Activated naive CD8-positive, alpha-beta T cell treated with anti-CD3 and anti-CD28 coated beads for 36 hours (primary cell): ENCODE measurements around the gene TXNDC5. TPM values are rescaled to one million over a fixed set of nuclear protein-coding genes. Genes with fewer than 3 reads are reported as not detected.
A peak's percentile ranks its signal among the peaks of the same experiment; 100 is the strongest.
"Not testable (repeated sequence)": the region's sequence is repeated elsewhere in the genome, so short reads cannot be mapped to it uniquely, and the experiment has no call there.

Source experiments
- DNase-seq: peaks from one replicate; pipeline ENCODE4 v3.0.0; 2021
- H3K27ac Mint-ChIP-seq: one replicate; pipeline ENCODE4 v1.8.0; 2022; ENCODE audit warnings: mild to moderate bottlenecking, moderate library complexity, mixed read lengths
- H3K27me3 Mint-ChIP-seq: one replicate; pipeline ENCODE4 v1.8.0; 2022; ENCODE audit warnings: mild to moderate bottlenecking, mixed read lengths
- H3K36me3 Mint-ChIP-seq: one replicate; pipeline ENCODE4 v1.8.0; 2021; ENCODE audit warnings: mild to moderate bottlenecking, mixed read lengths
- H3K4me1 Mint-ChIP-seq: one replicate; pipeline ENCODE4 v1.8.0; 2021; ENCODE audit warnings: mixed read lengths
- H3K4me3 Mint-ChIP-seq: one replicate; pipeline ENCODE4 v1.8.0; 2022; ENCODE audit warnings: mild to moderate bottlenecking, moderate library complexity, mixed read lengths
- H3K9me3 Mint-ChIP-seq: one replicate; pipeline ENCODE4 v1.8.0; 2022; ENCODE audit warnings: mixed read lengths
- total RNA-seq, 2 experiments: library from RNA; stranded (reverse); gene quantifications; one replicate each; pipeline ENCODE4 v1.2.3, GENCODE V29; 2021

Gene TXNDC5
- total RNA-seq, 2 experiments from 2014 or later = 62.1 to 65.0 TPM

GRCh38 chr6:7905416-7905815, 5.2 kb downstream of the TXNDC5 start:
- H3K4me3 Mint-ChIP-seq = no peak overlapping the region
- no peak for DNase-seq
- peaks cover 21% of the 10 kb centered on the region for H3K36me3 Mint-ChIP-seq
- no peaks in the 10 kb centered on the region for H3K9me3 Mint-ChIP-seq
- H3K4me1 Mint-ChIP-seq = peaks cover 12% of the 10 kb centered on the region
- no peaks in the 10 kb centered on the region for H3K27me3 Mint-ChIP-seq
- no peak overlapping the region for H3K27ac Mint-ChIP-seq

GRCh38 chr6:7904654-7905319, 5.8 kb downstream of the TXNDC5 start:
- Mint-ChIP-seq H3K27me3 (no peaks in the 10 kb centered on the region), H3K4me3 (no peak overlapping the region), H3K27ac (peak overlapping the region; percentile 10), H3K9me3 (no peaks in the 10 kb centered on the region), H3K36me3 (peaks cover 23% of the 10 kb centered on the region), H3K4me1 (peaks cover 12% of the 10 kb centered on the region)
- DNase-seq = no peak

- Mint-ChIP-seq H3K27ac (no peak overlapping the region), H3K4me1 (peaks cover 7% of the 10 kb centered on the region), H3K36me3 (peaks cover 23% of the 10 kb centered on the region), H3K9me3 (no peaks in the 10 kb centered on the region), H3K27me3 (no peaks in the 10 kb centered on the region), H3K4me3 (no peak overlapping the region)
- no peak for DNase-seq
These were observed 6.9 kb downstream of the TXNDC5 start for GRCh38 chr6:7903673-7904072.

GRCh38 chr6:7902867-7903266, 7.7 kb downstream of the TXNDC5 start:
- peaks cover 3% of the 10 kb centered on the region for H3K4me1 Mint-ChIP-seq
- no peak overlapping the region for H3K4me3 Mint-ChIP-seq
- no peak for DNase-seq
- peaks cover 31% of the 10 kb centered on the region for H3K36me3 Mint-ChIP-seq
- no peak overlapping the region for H3K27ac Mint-ChIP-seq
- no peaks in the 10 kb centered on the region for H3K9me3 Mint-ChIP-seq
- no peaks in the 10 kb centered on the region for H3K27me3 Mint-ChIP-seq

GRCh38 chr6:7902221-7902620, 8.4 kb downstream of the TXNDC5 start:
- Mint-ChIP-seq H3K27ac (no peak overlapping the region), H3K27me3 (no peaks in the 10 kb centered on the region), H3K9me3 (no peaks in the 10 kb centered on the region), H3K4me3 (no peak overlapping the region), H3K4me1 (no peaks in the 10 kb centered on the region), H3K36me3 (peaks cover 32% of the 10 kb centered on the region)
- DNase-seq = no peak

GRCh38 chr6:7901780-7902179, 8.8 kb downstream of the TXNDC5 start:
- Mint-ChIP-seq H3K27me3 (no peaks in the 10 kb centered on the region), H3K36me3 (peaks cover 32% of the 10 kb centered on the region), H3K4me1 (no peaks in the 10 kb centered on the region), H3K4me3 (no peak overlapping the region), H3K27ac (no peak overlapping the region), H3K9me3 (no peaks in the 10 kb centered on the region)
- DNase-seq = no peak

- peaks cover 33% of the 10 kb centered on the region for H3K36me3 Mint-ChIP-seq
- no peaks in the 10 kb centered on the region for H3K4me1 Mint-ChIP-seq
- H3K27me3 Mint-ChIP-seq = no peaks in the 10 kb centered on the region
- no peak overlapping the region for H3K4me3 Mint-ChIP-seq
- no peaks in the 10 kb centered on the region for H3K9me3 Mint-ChIP-seq
- no peak for DNase-seq
- no peak overlapping the region for H3K27ac Mint-ChIP-seq
These were observed 9.5 kb downstream of the TXNDC5 start for GRCh38 chr6:7901056-7901455.

GRCh38 chr6:7900621-7901020, 10.0 kb downstream of the TXNDC5 start:
- Mint-ChIP-seq H3K27ac (no peak overlapping the region), H3K27me3 (no peaks in the 10 kb centered on the region), H3K4me3 (no peak overlapping the region), H3K9me3 (no peaks in the 10 kb centered on the region), H3K4me1 (no peaks in the 10 kb centered on the region), H3K36me3 (peaks cover 37% of the 10 kb centered on the region)
- no peak for DNase-seq

GRCh38 chr6:7899889-7900213, 10.7 kb downstream of the TXNDC5 start:
- no peaks in the 10 kb centered on the region for H3K9me3 Mint-ChIP-seq
- H3K4me1 Mint-ChIP-seq = no peaks in the 10 kb centered on the region
- H3K27ac Mint-ChIP-seq = no peak overlapping the region
- H3K4me3 Mint-ChIP-seq = no peak overlapping the region
- H3K27me3 Mint-ChIP-seq = no peaks in the 10 kb centered on the region
- peaks cover 33% of the 10 kb centered on the region for H3K36me3 Mint-ChIP-seq
- no peak for DNase-seq

- no peak for DNase-seq
- Mint-ChIP-seq H3K9me3 (no peaks in the 10 kb centered on the region), H3K4me1 (no peaks in the 10 kb centered on the region), H3K27me3 (no peaks in the 10 kb centered on the region), H3K4me3 (no peak overlapping the region), H3K27ac (no peak overlapping the region), H3K36me3 (peaks cover 35% of the 10 kb centered on the region)
These were observed 11.3 kb downstream of the TXNDC5 start for GRCh38 chr6:7899101-7899888.

- H3K27me3 Mint-ChIP-seq, H3K9me3 Mint-ChIP-seq, H3K4me1 Mint-ChIP-seq, H3K4me3 Mint-ChIP-seq, H3K27ac Mint-ChIP-seq, DNase-seq: not testable (repeated sequence)
- H3K36me3 Mint-ChIP-seq = peaks cover 42% of the 10 kb centered on the region
These were observed 12.4 kb downstream of the TXNDC5 start for GRCh38 chr6:7898193-7898586.

GRCh38 chr6:7897461-7898192, 13.0 kb downstream of the TXNDC5 start:
- no peak overlapping the region for H3K27ac Mint-ChIP-seq
- H3K4me3 Mint-ChIP-seq = no peak overlapping the region
- peaks cover 40% of the 10 kb centered on the region for H3K36me3 Mint-ChIP-seq
- H3K4me1 Mint-ChIP-seq = no peaks in the 10 kb centered on the region
- H3K9me3 Mint-ChIP-seq = no peaks in the 10 kb centered on the region
- no peaks in the 10 kb centered on the region for H3K27me3 Mint-ChIP-seq
- DNase-seq = no peak

GRCh38 chr6:7896465-7896987, 14.1 kb downstream of the TXNDC5 start:
- Mint-ChIP-seq H3K9me3 (no peaks in the 10 kb centered on the region), H3K4me1 (no peaks in the 10 kb centered on the region), H3K27ac (no peak overlapping the region), H3K4me3 (no peak overlapping the region), H3K36me3 (peaks cover 50% of the 10 kb centered on the region), H3K27me3 (no peaks in the 10 kb centered on the region)
- DNase-seq = no peak

GRCh38 chr6:7895125-7895423, 15.5 kb downstream of the TXNDC5 start:
- Mint-ChIP-seq H3K4me3 (no peak overlapping the region), H3K4me1 (no peaks in the 10 kb centered on the region), H3K36me3 (peaks cover 53% of the 10 kb centered on the region), H3K9me3 (no peaks in the 10 kb centered on the region), H3K27ac (no peak overlapping the region), H3K27me3 (no peaks in the 10 kb centered on the region)
- DNase-seq = no peak

- no peak overlapping the region for H3K27ac Mint-ChIP-seq
- peaks cover 53% of the 10 kb centered on the region for H3K36me3 Mint-ChIP-seq
- no peaks in the 10 kb centered on the region for H3K9me3 Mint-ChIP-seq
- no peak overlapping the region for H3K4me3 Mint-ChIP-seq
- no peaks in the 10 kb centered on the region for H3K4me1 Mint-ChIP-seq
- H3K27me3 Mint-ChIP-seq = no peaks in the 10 kb centered on the region
- DNase-seq = no peak
These were observed 16.1 kb downstream of the TXNDC5 start for GRCh38 chr6:7894262-7895124.
